ENCODE measurements around the gene SLC25A25.
A peak's percentile ranks its signal among the peaks of the same experiment; 100 is the strongest.
"Not testable (repeated sequence)": the region's sequence is repeated elsewhere in the genome, so short reads cannot be mapped to it uniquely, and the experiment has no call there.

Gene SLC25A25

DNA sequence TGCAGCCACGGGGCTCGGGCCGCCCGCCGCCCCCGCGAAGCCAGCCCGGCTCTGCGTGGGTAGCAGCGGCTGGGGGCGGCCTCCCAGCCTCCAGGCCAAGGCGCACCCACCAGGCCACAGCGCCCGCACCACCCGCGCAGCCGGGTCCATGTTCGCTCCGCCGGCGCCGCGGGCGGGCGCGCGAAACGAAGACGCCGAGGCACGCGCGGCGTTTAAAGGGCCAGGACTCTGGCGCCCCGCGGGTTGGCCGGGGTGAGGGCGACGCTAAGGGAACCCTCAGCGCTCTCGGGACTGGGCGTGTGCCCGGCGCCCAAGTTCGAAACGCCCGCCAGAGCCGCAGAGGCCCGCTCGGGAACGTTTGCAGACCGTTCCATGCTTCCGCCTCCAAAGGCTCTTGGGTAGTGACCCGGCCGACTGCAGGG lies 59.5 kb downstream of the SLC25A25 start, which contains the start of gene PTGES2:
PTGES2 (minus strand) TSS at position 162 of the 422 bp plus-strand sequence; CDS start at position 150, 12 bp downstream.
- DNase-seq: peak; percentile 65 to 85 (median 74)

DNA sequence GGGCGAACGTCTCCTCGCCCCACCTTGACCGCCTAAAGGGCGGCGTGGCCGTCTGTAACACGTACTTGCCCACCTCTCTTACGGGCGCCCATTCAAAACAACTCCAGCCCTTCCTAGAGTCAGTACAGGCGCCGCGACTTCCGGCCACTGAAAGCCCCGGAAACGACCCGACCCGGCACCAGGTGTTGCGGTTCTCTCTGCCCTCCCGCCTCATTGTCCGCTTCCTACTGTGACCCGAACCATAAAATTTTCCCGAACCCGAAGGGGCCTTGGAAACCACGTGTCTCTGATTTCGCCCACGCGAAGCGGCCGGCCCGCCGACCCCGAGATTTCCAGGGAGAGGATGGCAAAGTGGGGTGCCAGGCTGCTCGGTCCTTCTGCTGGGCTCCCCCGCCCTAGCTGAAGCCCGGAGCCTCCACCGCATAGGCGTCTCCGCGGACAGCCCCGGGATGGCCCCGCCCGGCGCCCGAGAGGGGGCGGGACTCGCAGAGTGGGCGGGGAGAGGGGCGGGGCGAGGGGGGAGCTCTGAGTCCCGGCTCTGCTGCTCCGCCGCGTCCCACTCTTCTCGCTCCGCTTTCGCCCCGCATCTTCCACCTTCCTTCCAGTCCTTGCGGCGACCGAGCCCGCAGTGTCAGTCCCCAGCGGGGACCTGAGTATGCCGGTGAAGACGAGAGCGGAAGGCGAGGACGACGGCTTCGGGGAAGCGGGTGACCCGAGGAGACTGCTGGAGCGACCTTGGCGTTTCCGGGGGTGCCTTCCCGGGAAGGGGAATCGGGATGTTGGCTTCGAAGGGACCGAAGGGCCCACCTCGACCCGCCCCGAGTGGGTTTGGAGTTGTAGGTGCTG lies 60.2 kb downstream of the SLC25A25 start:
- DNase-seq: peak; percentile 75 to 93 (median 80)

DNA sequence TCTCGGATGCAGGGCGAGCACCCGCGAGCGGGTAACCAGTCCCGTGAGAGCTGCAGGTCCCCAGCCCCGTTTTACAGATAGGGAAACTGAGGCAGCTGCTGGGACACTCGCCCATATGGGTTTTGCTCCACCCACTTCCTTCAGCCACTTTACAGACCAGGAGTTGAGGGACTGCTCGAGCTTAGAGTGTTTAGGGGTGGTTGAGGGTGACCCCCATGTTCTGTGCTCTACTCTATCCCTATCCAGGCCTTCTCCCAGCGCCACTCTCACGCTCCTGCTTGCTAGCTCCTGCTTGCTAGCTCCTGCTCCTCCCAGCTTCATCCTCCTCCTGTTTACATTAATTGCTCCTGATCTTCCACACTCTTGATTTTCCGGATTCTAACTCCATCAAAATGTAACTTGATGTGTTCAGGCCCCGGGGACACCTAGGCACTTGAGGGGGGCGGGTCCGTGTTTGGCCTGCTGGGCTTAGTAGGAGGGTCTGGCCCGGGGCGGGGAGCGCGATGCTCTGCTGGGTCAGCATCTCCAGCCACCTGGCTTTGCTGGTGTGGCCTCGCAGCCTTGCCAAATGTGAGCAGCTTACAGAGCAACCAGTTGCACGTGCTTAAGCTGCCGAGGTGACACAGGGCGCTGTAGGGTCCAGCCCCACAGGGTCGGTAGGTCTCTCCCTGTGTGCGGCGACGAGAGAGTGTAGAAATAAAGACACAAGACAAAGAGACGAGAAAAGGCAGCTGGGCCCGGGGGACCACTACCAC lies 61.0 kb downstream of the SLC25A25 start:
- DNase-seq: no peak

DNA sequence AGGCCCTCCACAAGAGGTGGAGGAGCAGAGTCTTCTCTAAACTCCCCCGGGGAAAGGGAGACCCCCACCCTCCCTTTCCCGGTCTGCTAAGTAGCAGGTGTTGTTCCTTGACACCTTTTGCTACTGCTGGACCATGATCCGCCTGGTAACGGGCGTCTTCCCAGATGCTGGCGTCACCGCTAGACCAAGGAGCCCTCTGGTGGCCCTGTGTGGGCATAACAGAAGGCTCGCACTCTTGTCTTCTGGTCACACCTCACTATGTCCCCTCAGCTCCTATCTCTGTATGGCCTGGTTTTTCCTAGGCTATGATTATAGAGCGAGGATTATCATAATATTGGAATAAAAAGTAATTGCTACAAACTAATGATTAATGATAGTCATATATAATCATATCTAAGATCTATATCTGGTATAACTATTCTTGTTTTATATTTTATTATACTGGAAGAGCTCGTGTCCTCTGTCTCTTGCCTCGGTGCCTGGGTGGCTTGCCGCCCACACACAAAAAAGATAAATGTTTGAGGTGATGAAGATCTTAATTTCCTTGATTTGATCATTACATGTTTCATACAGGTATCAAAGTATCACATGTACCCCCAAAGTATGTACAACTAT lies 62.1 kb downstream of the SLC25A25 start:
- peak in 1 of 5 donors; percentile 40 for DNase-seq

DNA sequence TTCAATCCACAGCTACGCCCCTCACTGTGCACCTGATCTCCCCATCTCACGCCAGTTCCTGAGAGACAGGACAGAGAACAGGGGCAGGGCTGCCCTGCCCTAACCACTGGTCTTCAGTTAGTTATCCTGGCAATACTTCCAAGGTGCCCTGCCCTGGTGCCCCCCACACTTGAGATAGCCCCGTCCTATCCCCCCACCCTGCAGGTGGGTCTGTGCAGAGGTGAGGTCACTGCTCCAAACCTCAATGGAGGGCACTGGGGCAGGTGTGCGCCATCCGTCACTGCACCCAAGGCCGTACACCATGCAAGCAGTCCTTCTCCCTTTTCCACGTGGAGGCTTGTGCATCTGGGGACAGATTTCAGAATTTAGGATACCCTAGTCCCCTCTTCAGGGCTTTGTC lies 62.6 kb downstream of the SLC25A25 start:
- DNase-seq: not testable (repeated sequence)

DNA sequence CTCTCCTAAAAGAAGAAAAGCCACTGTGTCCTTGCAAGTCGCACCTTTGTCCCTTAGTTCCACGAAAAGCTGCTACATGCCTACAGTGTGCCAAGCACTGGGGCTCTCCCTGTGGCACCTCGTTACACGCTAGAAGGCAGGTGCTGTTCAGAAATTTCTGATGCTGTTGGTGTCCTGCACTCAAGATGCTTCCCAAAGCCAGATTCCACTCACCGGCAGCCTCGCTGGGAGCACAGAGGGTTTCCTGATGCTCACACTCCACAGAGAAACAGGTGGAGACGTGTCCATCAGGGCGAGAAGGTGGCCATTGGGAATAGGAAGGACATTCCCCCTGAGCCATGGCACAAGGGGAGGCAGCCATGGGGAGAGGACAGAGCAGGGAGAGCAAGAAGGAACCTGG lies 63.3 kb downstream of the SLC25A25 start:
- not testable (repeated sequence) for DNase-seq

DNA sequence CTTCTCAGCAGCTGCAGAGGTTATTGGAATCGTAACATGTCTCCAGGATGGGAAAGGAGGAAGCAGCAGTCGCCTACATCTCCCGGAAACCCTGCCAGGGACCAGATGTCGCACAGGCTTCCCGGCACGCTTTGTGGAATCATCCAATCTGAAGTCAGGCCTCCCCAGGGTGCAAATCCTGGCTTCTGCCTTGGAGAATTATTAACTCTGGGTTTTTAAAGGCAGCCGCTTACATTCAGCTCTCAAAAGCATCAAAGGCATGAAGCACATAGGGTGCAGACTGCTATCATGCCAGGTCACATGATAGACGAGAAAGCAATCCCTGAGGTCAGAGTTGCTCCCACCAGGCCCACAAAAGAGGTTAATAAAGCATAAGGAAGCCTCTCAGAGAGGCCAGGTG lies 64.1 kb downstream of the SLC25A25 start:
- not testable (repeated sequence) for DNase-seq

DNA sequence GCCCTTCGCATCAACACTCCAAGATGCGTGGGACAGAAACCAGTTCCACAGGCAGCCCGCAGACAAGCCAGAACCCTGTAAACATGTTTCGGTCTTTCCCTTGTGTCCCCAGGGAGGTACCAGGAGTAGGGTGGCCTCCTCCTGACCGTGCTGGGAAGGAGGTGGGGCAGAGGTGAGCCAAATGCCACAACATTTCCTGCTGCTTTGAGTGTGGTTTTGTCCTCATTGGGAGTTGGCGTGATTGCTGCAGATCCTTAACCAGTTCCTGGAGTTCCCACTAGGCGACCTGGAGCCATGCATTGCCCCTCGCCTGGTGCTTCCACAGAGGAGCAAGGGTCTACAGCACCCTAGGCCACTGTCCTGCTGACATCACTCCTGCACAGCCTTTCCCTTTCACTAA lies 67.5 kb downstream of the SLC25A25 start:
- not testable (repeated sequence) for DNase-seq

DNA sequence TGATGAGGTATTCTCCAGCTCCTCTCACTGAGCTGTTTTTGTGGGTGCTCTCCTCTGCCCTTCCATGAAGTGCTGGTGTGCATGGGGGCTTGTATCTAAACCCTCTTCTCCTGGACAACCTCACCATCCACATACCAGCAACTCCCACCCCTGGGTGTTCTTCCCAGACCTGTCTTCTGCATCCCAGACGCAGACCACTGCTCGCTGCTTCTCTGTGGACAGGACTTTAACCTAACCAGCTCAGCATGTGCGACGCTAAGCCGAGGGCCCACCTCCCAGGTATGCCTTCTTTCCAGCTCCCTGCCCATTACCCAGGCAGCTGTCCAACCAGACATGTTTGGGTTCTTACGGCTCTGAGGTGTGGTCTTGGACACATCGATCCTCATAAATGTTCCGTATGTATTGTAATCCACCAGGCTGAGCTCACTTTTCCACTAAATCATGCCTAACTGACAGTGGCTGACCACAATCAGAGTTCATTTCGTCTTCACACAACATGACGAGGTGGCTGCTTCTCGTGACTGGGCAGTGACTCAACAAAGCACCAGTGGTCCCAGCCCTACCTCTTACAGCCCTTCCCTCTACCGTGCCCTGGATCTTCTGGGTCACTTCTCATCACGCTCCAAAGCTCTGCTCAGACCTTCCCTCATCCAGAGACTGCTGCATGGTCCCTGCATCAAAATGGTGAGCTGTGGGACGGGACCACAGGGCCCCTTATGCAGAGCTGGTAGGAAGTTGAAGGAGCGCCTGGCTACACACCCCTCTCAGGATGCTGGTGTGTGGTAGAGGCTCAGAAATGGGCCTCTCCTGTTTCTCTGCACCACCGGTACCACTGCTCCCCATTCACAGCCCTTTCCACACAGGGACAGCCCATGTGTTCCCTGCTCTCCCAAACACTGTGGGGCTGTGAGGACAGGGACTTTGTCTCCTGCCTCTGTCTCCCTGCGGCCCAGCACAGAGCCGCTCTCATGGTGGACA lies 69.1 kb downstream of the SLC25A25 start:
- DNase-seq: no peak

DNA sequence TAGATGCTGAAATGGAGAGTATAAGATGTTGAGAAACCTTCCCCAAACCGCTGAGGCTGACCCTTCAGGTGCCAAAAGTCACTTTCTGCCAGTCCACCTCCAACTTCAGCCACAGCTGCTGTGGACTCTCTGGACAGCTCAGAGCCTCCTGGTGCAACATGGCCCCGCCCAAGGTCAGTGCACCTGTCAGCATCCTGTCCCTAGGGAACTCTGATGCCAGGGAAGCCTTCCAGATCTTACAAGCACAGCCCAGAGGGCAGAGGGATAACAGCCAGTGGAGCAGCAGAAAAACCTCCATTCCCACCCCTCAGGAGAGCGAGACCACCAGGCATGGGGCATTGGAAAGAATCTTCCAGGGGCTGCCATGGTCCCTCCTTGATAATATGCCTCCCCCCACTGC lies 70.0 kb downstream of the SLC25A25 start:
- no peak for DNase-seq

DNA sequence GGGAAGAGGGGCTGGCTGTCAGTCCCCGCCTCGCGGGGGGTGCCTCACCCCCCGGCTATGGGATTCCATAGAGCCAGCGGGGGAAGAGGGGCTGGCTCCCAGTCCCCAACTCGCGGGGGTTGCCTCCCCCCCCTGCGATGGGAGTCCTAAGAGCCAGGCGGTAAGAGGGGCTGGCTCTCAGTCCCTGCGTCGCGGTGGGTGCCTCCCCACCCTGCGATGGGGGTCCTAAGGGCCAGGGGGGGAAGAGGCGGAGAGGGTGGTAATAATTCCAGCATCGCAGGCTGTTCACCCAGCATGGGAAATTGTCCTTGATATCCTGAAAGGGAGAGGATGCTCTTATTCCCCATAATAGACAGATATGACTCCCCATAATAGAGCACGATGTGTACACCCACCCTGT lies 71.6 kb downstream of the SLC25A25 start:
- DNase-seq: no peak

DNA sequence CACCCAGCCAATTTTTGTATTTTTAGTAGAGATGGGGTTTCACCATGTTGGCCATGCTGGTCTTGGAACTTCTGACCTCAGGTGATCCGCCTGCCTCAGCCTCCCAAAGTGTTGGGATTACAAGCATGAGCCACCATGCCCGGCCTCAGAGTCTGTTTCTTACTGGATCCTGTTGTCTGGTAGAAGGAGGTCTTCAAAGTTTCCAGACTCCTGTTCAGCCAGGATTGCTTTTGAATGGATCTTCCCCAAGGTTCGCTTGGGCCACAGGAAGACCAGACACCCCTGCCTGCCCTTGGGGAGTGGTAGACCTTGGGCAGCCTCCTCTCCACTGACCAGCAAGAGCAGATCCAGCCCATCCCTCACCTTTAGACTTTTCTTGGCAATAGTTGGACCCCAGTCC lies 73.6 kb downstream of the SLC25A25 start:
- DNase-seq: no peak

DNA sequence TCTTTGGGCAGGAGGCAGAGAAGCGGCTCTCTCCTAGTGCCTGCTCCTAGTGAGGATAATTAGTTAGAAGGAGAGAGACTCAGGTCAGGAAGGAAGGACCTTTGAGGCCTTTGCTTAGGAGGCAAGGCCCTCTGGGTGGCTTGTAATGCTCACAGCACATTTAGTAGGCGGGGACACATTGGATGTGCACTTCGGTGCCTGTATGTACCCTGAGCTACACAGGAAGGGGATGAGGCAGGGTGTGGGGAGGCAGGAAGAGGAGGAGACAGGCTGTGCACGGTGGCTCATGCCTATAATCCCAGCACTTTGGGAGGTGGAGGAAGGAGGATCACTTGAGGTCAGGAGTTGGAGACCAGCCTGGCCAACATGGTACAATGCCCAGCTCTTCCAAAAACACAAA lies 74.0 kb downstream of the SLC25A25 start:
- DNase-seq: peak in 1 of 5 donors; percentile 56

DNA sequence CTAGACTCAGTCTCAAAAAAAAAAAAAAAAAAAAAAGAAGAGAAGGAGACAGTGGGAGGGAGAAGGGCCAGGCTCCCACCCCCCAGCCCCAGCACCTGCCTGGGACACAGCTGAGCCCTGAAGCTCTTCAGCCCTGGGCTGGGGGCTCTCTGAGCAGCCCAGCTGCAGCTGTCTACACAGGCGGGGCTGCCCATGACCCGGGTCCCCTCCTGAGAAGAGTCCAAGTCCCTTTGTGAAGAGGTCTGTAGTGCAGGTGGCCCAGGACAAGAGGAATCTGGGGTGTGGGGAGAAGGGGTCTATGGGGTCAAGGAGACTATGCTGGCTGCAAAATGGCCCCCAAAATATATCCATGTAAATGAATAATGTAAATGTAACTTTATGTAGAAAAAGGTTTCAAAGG lies 74.6 kb downstream of the SLC25A25 start:
- no peak for DNase-seq

DNA sequence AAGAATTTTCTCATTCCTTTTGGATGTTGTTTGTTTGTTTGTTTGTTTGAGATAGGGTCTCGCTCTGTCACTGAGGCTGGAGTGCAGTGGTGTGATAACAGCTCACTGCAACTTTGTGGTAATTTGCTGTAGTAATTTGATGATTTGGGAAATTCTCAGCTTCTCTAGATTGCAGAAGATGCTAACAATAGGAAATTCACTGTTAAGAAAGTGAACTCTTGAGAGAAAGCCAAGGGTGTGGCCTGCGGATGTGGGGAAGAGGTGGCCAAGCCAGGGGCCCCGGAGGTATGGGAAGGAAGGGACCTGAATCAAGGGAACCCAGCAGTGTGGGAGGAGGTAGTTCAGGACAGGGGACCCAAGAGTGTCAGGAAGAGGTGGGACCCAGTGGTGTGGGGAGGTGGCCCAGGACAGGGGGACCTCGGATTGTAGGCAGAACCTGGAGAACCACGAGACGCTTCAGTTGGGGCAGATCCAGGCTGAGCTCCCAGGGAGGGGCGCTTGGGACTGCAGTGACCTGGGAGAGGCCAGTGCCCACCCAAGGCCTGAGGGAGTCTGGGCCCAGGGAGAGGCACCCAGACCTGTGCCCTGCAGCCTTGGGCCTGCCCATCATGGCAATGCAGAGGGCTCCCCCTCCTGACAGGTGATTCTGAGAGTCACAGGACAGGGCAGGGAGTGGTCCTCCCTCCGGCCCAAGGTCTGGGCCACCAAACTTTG lies 75.7 kb downstream of the SLC25A25 start:
- DNase-seq: no peak

DNA sequence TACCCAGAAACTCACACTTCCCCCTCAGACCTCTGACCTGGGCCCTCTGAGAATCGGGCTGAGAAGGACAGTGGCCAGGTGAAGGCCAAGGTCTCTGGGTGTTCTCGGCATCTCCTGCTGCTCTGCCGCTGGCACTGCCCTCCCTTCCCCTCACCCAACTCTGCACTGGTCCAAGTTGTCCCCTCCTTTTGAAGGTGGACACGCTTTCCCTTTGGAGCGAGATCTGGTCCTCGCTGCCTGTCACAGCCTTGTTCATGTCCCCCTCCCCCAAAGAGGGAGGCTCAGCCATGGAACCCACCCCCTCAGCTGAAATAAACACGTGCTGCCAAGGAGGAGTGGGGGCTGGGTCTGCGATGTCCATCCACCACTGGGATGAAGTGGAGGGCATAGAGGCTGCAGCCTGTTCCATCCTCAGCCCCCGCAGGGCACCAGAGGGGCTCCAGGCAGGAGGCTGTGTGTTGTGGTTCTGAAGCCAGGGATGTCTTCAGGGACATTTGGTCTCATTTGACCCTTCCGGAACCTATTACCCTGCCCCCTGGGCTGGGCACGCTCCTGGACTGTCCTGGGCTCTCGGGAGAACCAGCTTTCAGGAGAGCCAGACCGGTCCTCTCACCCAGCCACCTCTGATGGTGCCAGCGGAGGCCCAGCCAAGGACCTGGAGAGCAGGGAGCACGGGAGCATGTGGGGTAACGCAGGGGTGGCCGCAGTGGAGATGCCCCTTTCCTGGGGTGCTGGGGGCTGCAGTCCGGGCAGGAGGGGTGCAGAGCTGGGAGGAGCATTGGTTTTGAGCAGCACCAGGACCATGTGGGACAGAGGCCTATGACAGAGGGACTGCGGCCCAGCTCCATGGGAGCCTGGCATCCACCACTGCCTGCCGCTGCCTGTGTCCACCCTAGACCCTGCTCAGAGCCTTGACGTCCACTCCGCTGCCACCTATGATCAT lies 76.5 kb downstream of the SLC25A25 start:
- DNase-seq: no peak

DNA sequence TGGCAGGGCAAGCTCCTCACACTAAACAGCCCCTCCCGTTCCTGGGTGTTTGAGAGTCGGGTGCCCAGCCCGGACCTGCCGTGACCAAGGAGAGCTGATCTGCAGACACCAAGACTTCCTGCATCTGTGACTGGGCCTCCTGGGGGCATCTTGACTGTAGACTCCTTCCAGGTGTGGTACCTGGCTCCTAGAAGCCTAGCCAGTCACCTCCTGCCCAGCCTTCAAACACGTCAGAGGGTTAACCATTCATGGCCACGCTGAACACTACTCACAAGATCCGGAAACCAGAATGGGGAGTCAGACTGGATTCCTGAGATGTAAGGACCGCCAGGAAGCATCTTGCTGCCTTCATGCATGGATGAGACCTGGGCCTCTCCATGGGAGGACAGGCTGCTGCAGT lies 77.5 kb downstream of the SLC25A25 start:
- DNase-seq: no peak

DNA sequence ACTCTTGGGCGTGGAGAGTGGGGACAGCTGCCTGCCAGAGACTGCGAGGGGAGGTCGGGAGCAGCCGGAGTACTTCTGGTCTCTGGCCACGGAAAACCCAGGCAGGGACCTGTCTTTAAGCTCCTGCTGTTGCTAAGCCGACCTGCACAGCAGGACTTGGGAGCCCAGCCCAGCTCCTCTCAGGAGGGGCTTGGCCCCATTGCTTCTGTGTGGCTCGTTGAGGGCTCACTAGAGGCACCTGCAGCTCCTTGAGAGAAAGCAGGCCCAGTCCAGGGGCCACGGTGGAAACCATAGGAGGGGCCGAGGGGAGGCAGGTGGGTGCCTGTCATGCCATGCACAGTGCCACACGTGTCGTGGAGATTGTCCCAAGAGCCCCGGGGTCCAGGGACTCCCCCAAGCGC lies 77.9 kb downstream of the SLC25A25 start:
- DNase-seq: no peak

DNA sequence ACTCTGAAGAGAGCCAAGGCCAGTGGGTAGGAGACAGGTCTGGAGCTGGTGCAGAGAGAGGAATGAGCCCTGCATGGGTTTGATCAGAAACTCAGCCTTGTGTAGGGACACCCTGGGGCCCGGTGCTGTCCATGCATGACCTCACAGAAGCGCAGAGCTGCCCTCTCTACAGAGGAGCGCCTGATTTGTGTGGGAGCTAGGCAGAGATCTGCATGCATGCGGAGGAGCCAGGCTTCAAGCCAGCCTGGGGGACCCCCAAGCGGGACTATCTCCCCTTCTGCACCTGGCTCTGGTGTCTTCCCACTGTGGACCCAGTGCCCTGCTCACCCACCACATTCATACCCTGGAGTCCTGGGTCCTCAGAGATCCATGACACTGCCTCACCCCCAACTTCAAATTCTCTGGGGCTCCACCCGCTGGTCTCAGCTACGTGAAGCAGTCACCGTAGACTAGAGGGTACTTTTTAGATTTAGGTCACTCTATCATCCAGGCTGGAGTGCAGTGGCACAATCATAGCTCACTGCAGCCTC lies 78.6 kb downstream of the SLC25A25 start:
- no peak for DNase-seq

DNA sequence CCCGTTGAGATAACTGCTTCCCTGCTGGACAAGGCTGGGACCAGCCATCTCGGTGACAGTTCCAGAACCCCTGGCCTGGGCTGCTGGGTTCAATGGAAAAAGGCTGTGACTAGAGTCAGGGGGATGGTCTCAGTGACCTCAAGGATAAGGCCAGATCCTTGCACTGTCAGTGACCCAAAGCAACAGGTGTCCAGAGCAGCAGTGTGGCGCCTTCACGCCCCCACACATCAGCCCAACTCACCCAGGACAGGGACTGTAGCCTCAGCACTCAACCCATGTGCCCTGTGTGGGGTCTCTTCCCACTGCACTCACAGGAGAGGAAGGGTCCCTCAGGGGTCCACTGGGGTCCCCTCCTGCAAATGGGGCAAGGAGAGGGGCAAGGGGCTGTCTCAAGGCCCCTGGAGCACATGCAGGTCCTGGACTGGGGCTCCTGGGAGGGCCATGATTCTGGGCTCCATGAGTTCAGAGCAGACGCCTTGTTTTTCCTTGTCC lies 80.5 kb downstream of the SLC25A25 start:
- DNase-seq: no peak
